ENCODE data around the gene DROSHA.

- TF ChIP-seq CTCF (IDR thresholded peaks at IDR 0.05; ENCODE audit: low read depth, low read length, poor library complexity, severe bottlenecking) (no peak), EZH2phosphoT487 (IDR thresholded peaks at IDR 0.05; ENCODE audit: borderline replicate concordance, low read length) (no peak)
Measured at GRCh38 chr5:31492869-31493268, 39.0 kb downstream of the DROSHA start.
